ENCODE measurements around the gene LYAR.
A peak's percentile ranks its signal among the peaks of the same experiment; 100 is the strongest.

GRCh38 chr4:4327652-4328121 is 37.7 kb upstream of the LYAR start:
- TF ChIP-seq CTCF (conservative IDR thresholded peaks at IDR 0.05; ENCODE audit: low read length) (peak; percentile 38), EZH2phosphoT487 (IDR thresholded peaks at IDR 0.05; ENCODE audit: borderline replicate concordance) (no peak)
